Tibial nerve (tissue), 3 donors: ENCODE results near the gene HEG1.

Experiments
- POLR2A ChIP-seq, 2 donors: fragments of 450-650 bp; IDR thresholded peaks; one replicate each; pipeline ENCODE4 v1.6.1; 2017; ENCODE audit warnings: antibody characterized with exemption in 2 of 2, mild to moderate bottlenecking in 2 of 2, moderate library complexity in 2 of 2
- TF ChIP-seq, protein P1 (sequence below), 5 experiments: fragments of 200-600 bp in 3 of 5; fragments of 450-650 bp in 2 of 5; sonication (generic) in 3 of 5; IDR thresholded peaks; one replicate each; pipeline ENCODE4 v1.5.1; 2016 to 2019; ENCODE audit warnings: antibody characterized with exemption in 5 of 5, mild to moderate bottlenecking in 3 of 5, moderate library complexity in 2 of 5

DNA sequence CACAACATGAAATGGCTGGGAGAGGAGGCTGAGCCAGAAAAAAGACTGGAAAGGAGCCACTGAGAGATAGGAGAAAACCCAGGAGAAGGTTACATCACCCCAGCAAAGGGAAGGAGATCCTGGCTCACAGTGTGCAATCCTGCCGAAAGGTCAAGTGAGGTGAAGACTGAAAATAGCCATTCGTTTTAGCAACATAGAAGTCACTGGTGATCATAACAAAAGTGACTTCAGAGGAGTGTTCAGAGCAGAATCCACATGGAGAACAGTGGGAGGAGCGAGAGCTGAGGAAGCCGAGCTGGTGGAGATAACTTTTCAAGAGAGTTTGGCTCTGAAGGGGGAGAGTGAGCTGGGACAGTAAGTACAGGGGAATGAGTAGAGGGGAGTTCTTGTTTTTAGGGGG, 5.4 kb upstream of the HEG1 start:
- TF ChIP-seq, protein P1, sequence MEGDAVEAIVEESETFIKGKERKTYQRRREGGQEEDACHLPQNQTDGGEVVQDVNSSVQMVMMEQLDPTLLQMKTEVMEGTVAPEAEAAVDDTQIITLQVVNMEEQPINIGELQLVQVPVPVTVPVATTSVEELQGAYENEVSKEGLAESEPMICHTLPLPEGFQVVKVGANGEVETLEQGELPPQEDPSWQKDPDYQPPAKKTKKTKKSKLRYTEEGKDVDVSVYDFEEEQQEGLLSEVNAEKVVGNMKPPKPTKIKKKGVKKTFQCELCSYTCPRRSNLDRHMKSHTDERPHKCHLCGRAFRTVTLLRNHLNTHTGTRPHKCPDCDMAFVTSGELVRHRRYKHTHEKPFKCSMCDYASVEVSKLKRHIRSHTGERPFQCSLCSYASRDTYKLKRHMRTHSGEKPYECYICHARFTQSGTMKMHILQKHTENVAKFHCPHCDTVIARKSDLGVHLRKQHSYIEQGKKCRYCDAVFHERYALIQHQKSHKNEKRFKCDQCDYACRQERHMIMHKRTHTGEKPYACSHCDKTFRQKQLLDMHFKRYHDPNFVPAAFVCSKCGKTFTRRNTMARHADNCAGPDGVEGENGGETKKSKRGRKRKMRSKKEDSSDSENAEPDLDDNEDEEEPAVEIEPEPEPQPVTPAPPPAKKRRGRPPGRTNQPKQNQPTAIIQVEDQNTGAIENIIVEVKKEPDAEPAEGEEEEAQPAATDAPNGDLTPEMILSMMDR (IDR thresholded peaks at IDR 0.05) = no peak
- TF ChIP-seq POLR2A (IDR thresholded peaks at IDR 0.05) = no peak
